Keratinocyte (primary cell): ENCODE measurements around the gene TEX26. TPM values are rescaled to one million over a fixed set of nuclear protein-coding genes. Genes with fewer than 3 reads are reported as not detected.

Source experiments
- DNase-seq: peaks from one replicate; pipeline ENCODE4 v3.0.0-alpha.2; 2011; ENCODE audit warnings: low read depth, missing footprints, low spot score
- FAIRE-seq: peaks from 2 replicates; lab custom pipeline; 2011; peaks lifted over from hg19 to GRCh38; lab: Jason Lieb, UNC
- H2AFZ ChIP-seq: 2 replicates; pipeline ENCODE4 v1.6.0; 2012; ENCODE audit warnings: low read length, control low read depth, inconsistent platforms; ENCODE audit not compliant: control insufficient read depth
- H3K27ac ChIP-seq: 2 replicates; pipeline ENCODE4 v1.5.1; 2011; ENCODE audit warnings: low read length; ENCODE audit not compliant: control insufficient read depth, insufficient read depth
- H3K27me3 ChIP-seq: 3 replicates; pipeline ENCODE4 v1.6.0; 2011; ENCODE audit warnings: low read length; ENCODE audit not compliant: control insufficient read depth, insufficient read depth; ENCODE audit errors: extremely low read depth
- H3K36me3 ChIP-seq, 2 experiments: 2 replicates in 1 of 2; 3 replicates in 1 of 2; pipeline ENCODE4 v1.5.1; 2011; ENCODE audit warnings: low read length in 2 of 2, mild to moderate bottlenecking in 1 of 2; ENCODE audit not compliant: control insufficient read depth in 2 of 2, insufficient read depth in 2 of 2; ENCODE audit errors: extremely low read depth in 1 of 2
- H3K4me1 ChIP-seq: 3 replicates; pipeline ENCODE4 v1.5.1; 2011; ENCODE audit warnings: low read length; ENCODE audit not compliant: control insufficient read depth, insufficient read depth; ENCODE audit errors: extremely low read depth
- H3K4me2 ChIP-seq: 3 replicates; pipeline ENCODE4 v1.6.0; 2011; ENCODE audit warnings: low read depth, low read length; ENCODE audit not compliant: control insufficient read depth, insufficient read depth; ENCODE audit errors: extremely low read depth
- H3K4me3 ChIP-seq, 3 experiments: fragments of 200-600 bp in 1 of 3; sonication (generic) in 1 of 3; 2 replicates in 2 of 3; 3 replicates in 1 of 3; pipeline ENCODE4 v1.5.1; 2011 to 2016; ENCODE audit warnings: low read length in 3 of 3, mild to moderate bottlenecking in 3 of 3, control low read depth in 2 of 3, inconsistent platforms in 1 of 3, low read depth in 1 of 3, mixed read lengths in 1 of 3, mixed run types in 1 of 3, moderate library complexity in 1 of 3; ENCODE audit not compliant: control insufficient read depth in 2 of 3, insufficient read depth in 2 of 3; ENCODE audit errors: extremely low read depth in 1 of 3
- H3K79me2 ChIP-seq: 2 replicates; pipeline ENCODE4 v1.6.0; 2012; ENCODE audit warnings: low read length; ENCODE audit not compliant: control insufficient read depth, insufficient read depth
- H3K9ac ChIP-seq: 3 replicates; pipeline ENCODE4 v1.6.0; 2011; ENCODE audit warnings: low read length; ENCODE audit not compliant: control insufficient read depth, insufficient read depth; ENCODE audit errors: extremely low read depth
- H3K9me1 ChIP-seq: 3 replicates; pipeline ENCODE4 v1.6.0; 2011; ENCODE audit warnings: low read length; ENCODE audit not compliant: control insufficient read depth, insufficient read depth; ENCODE audit errors: extremely low read depth
- H3K9me3 ChIP-seq: 2 replicates; pipeline ENCODE4 v1.5.1; 2012; ENCODE audit warnings: low read depth, low read length; ENCODE audit not compliant: control insufficient read depth
- H4K20me1 ChIP-seq: 3 replicates; pipeline ENCODE4 v1.6.0; 2011; ENCODE audit warnings: low read length; ENCODE audit not compliant: control insufficient read depth, insufficient read depth; ENCODE audit errors: extremely low read depth
- EZH2 ChIP-seq: IDR thresholded peaks from one replicate; pipeline ENCODE4 v1.6.1; 2012; ENCODE audit warnings: inconsistent platforms, mild to moderate bottlenecking, low read length, moderate library complexity
- dilution Hi-C: fragments of 300-500 bp; cut with MboI; formaldehyde crosslinking; loops from one replicate; pipeline ENCODE4 v1.7.0; 2020; ENCODE audit warnings: low sequenced_read_pairs; ENCODE audit not compliant: extremely low pct_ligation_motif_present
- polyA plus RNA-seq, 5 experiments: library from polyadenylated mRNA; depleted of rRNA in 3 of 5; stranded (reverse) in 3 of 5; stranded (forward) in 1 of 5; unstranded in 1 of 5; fragments of >200 nt; gene quantifications; 1 replicate in 1 of 5; 2 replicates in 3 of 5; 3 replicates in 1 of 5; pipeline versions ENCODE4 v1.2.1 to v1.2.3, GENCODE V29; 2011 to 2012; ENCODE audit warnings: missing spikeins in 2 of 5, low read depth in 1 of 5, low replicate concordance in 1 of 5
- TF ChIP-seq, protein P1 (sequence below), 3 experiments: IDR thresholded peaks in 1 of 3; conservative IDR thresholded peaks in 1 of 3; optimal IDR thresholded peaks in 1 of 3; 2 replicates in 2 of 3; 3 replicates in 1 of 3; pipeline versions ENCODE3 to v1.5.1; 2011; ENCODE audit warnings: low read length in 3 of 3, mild to moderate bottlenecking in 3 of 3, moderate library complexity in 2 of 3, control low read depth in 1 of 3, inconsistent platforms in 1 of 3; ENCODE audit not compliant: insufficient read depth in 2 of 3; ENCODE audit errors: extremely low read depth in 1 of 3

TEX26 gene
- polyA plus RNA-seq, 1 donor (not counting 4 experiments of a cell fraction or from before 2014, with no cell fraction given), result not detected

- H3K9ac ChIP-seq, result no peak overlapping the region
- H3K9me1 ChIP-seq, result no peaks in the 10 kb centered on the region
- H3K36me3 ChIP-seq, result no peaks in the 10 kb centered on the region
- H3K27me3 ChIP-seq, result peaks cover 4% of the 10 kb centered on the region
- dilution Hi-C loops, result no loop called here
- no peaks in the 10 kb centered on the region for H3K79me2 ChIP-seq
- FAIRE-seq, result no peak
- H3K27ac ChIP-seq, result no peak overlapping the region
- no peak for TF ChIP-seq EZH2
- TF ChIP-seq, protein P1, sequence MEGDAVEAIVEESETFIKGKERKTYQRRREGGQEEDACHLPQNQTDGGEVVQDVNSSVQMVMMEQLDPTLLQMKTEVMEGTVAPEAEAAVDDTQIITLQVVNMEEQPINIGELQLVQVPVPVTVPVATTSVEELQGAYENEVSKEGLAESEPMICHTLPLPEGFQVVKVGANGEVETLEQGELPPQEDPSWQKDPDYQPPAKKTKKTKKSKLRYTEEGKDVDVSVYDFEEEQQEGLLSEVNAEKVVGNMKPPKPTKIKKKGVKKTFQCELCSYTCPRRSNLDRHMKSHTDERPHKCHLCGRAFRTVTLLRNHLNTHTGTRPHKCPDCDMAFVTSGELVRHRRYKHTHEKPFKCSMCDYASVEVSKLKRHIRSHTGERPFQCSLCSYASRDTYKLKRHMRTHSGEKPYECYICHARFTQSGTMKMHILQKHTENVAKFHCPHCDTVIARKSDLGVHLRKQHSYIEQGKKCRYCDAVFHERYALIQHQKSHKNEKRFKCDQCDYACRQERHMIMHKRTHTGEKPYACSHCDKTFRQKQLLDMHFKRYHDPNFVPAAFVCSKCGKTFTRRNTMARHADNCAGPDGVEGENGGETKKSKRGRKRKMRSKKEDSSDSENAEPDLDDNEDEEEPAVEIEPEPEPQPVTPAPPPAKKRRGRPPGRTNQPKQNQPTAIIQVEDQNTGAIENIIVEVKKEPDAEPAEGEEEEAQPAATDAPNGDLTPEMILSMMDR (optimal IDR thresholded peaks at IDR 0.05 in 1 of 3, IDR thresholded peaks at IDR 0.05 in 1 of 3, conservative IDR thresholded peaks at IDR 0.05 in 1 of 3; ENCODE audit: extremely low read depth in 1 of 3, insufficient read depth in 2 of 3, low read length in 3 of 3), result no peak
- peaks cover 8% of the 10 kb centered on the region for H3K4me1 ChIP-seq
- H3K4me3 ChIP-seq, result no peak overlapping the region
- H4K20me1 ChIP-seq, result no peaks in the 10 kb centered on the region
- no peak overlapping the region for H3K4me2 ChIP-seq
- H2AFZ ChIP-seq, result no peak overlapping the region
- H3K9me3 ChIP-seq, result no peaks in the 10 kb centered on the region
- DNase-seq, result no peak
These were observed 76.1 kb downstream of the TEX26 start for GRCh38 chr13:31008400-31009115.

- Histone ChIP-seq H3K27me3 (peaks cover 4% of the 10 kb centered on the region), H2AFZ (no peak overlapping the region), H3K4me1 (peaks cover 8% of the 10 kb centered on the region), H3K36me3 (no peaks in the 10 kb centered on the region), H3K9ac (no peak overlapping the region), H4K20me1 (no peaks in the 10 kb centered on the region), H3K9me1 (no peaks in the 10 kb centered on the region), H3K9me3 (no peaks in the 10 kb centered on the region), H3K4me3 (no peak overlapping the region), H3K4me2 (peak overlapping the region; percentile 38), H3K79me2 (no peaks in the 10 kb centered on the region), H3K27ac (no peak overlapping the region)
- dilution Hi-C loops, result no loop called here
- FAIRE-seq (peak; percentile 88), DNase-seq (peak; percentile 38)
- TF ChIP-seq, protein P1 (optimal IDR thresholded peaks at IDR 0.05 in 1 of 3, IDR thresholded peaks at IDR 0.05 in 1 of 3, conservative IDR thresholded peaks at IDR 0.05 in 1 of 3; ENCODE audit: extremely low read depth in 1 of 3, insufficient read depth in 2 of 3, low read length in 3 of 3), result no peak
- TF ChIP-seq EZH2, result no peak
These were observed 76.7 kb downstream of the TEX26 start for GRCh38 chr13:31009166-31009565.
